Activated CD8-positive, alpha-beta memory T cell treated with anti-CD3 and anti-CD28 coated beads, Interleukin-2, amount 50 U/mL, for 1 hour (primary cell): ENCODE results near the gene CTTNBP2.

Experiments used
- DNase-seq: peaks from one replicate; pipeline ENCODE4 v3.0.0-alpha.2; 2020; ENCODE audit errors: extremely low read depth

Gene CTTNBP2

DNA sequence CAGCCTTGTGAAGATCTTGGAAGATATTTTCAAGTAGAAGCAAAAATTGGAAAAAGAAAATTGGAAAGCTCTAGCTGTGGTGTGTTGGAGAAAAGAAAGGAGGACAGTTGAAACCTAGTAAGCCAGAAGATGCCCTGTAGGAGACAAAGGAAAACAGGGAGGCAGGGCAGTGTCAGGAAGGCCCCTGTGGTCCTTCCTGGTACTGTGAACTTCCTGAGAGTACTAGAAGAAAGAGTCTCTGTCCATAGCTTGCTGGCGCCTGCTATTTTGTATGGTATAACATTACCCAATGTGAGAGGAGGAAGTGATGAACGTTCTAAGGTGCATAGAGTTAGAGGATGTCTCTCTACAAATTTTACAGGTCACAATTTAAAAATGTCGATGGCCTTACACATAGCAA is 183.1 kb downstream of the CTTNBP2 start:
- no peak for DNase-seq

DNA sequence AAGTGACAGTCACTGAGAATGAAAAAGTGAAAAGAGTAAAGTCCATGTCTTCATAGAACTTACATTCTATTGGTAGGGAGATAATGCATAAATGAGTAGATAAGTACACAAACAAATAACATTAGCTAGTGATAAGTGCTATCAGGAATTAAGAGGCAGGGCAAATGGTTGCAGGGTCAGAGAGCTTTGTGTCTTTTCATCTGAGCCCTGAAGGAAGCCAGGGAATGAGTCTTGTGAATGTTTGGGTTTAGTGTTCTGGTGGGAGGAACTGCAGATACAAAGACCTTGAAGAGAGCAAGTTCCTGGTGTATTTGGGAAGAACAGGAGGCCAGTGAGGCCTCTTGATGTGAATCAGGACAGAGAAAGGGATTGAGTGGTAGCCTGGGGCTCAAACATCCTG is 183.8 kb downstream of the CTTNBP2 start:
- DNase-seq = no peak

DNA sequence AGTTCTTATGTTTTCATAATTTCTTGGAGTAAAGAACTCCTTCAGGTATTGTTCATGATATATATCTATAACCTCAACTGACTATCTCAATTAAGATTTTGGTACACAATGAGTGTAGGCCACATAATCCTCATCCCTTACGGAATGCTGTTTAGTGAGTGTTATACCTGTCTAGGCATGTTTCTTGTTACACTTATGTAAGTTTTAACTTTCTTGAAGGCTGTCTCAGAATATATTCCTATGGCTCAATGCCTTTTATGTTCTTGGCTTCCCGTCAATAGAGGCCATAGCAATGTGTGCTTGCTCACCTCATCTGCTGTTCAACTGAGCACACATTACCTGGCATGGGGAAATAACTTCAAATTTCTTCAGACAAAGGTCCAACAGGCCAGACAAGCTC is 185.1 kb downstream of the CTTNBP2 start:
- DNase-seq = no peak

DNA sequence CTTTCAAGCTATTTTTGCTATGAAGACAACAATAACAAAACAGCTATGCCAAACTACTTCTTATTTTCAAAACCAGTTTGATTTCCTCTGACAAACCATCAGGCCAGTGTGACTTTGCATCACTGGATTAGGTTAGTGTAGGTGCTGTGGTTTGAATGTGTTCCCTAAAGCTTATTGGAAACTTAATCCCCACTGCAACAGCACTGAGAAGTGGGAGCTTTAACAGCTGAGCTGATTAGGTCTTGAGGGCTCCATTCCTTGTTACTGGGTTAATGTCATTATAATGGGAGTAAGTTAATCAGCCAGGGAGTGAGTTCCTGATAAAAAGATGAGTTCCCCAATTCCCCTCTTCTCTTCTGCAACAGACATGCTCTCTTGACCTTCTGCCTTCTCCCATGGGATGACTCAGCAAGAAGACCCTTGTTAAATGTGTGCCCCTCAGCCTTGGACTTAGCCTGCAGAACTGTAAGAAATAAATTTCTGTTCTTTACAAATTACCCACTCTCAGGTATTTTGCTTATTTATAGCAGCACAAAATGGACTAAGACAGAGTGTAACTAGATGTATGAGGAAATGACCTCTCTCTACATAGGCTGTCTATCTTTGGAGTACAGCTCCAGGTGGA is 186.8 kb downstream of the CTTNBP2 start:
- no peak for DNase-seq

DNA sequence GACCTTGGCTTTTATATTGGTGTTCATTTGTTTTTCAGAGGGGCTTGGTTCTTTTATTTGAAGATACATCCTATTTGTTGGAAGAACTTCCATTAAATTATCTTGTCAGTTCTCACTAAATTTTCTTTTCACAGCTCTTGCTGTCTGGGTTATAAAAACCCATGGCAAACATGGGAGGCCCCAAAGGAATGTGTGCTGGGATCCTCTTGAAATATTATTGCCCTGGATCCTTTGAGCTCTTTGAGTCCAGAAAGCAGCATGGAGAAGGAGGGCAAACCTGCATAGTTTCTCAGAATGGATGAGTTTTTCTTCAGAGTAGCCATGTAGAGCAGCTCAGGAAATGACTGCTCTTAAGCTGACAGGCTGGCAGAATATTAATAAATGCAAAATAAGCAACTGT is 187.4 kb downstream of the CTTNBP2 start:
- DNase-seq = no peak

DNA sequence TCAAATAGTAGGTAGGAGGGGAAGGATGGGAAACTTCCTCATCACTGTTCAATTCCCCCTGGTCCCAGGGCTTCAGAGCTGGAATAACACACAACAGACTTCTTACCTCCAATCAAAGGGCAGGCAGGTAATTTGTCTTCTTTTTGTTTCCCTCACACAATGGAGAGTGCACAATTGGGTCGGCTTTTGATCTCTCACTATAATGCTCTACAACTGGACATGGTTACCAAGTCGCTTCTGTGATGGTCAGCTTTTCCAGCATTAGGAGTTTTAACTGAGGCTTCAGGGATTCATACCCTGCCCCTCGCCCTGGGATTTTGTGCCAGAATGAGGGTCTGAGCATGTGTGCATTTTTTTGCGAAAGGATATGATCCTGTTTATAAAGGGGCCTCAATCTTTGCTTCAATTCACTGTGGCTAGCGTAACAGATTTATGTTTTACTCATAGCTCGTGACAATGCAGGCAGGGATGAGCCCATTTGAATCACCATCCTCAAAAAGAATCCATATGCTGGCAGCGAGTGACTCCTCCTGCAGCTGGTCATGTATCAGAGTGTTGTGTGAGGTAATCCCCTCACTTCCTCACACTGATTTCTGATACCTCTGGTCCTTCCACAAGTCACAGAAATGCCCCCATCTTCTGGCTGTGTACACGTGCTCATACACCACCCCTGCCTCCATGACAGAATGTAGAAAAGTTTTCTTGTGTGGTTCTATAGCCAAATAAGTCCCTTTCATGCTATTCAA is 189.6 kb downstream of the CTTNBP2 start:
- DNase-seq = no peak

DNA sequence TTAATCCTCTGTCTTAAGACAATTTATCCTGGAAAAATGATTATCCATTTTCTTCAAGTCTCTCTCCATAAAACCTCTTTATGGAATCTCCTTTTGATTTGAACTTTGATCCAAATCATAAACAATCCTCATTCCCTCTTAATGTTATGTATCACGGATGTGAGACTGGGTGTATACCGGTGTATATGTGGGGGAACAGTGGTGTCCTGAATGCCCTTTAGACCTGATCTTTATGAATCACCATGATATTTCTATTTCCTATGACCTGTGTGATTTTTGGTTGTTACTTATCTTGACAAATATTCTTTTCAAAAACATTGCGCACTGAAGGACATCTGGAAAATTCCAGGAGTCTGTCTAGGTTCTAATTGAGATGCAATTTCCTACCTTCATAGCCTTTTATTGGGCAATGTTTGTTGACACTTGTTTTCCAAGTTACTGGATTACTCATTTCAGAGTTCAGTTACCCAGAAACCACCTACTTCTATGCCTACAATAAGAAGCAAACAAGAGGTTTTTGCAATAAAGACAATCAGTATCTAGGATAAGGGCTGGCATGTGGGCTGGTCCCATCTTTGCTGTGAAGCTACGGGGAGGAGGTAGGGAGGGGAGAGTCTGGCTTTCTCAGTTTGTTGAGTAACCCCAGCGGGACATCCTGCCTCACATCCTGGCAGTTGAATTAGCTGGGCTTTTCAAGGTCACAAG is 190.4 kb downstream of the CTTNBP2 start:
- DNase-seq = no peak

DNA sequence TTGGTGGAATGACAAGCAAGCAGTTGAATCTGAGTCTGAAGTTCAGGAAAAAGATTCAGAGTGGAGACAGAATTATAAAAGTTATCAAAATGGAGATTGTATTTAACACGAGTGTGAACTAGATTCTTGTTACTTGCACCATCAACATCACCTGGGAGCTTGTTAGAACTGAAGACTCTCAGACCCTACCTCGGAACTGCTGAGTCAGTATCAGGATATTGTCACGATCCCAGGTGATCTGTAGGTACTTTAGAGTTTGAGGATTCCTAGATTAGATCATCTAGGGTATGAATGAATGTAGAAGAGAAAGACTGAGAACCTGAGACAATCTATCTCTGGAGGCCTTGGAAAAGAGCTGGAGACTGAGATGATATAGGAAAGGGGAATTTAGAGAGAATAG is 194.1 kb downstream of the CTTNBP2 start:
- no peak for DNase-seq

DNA sequence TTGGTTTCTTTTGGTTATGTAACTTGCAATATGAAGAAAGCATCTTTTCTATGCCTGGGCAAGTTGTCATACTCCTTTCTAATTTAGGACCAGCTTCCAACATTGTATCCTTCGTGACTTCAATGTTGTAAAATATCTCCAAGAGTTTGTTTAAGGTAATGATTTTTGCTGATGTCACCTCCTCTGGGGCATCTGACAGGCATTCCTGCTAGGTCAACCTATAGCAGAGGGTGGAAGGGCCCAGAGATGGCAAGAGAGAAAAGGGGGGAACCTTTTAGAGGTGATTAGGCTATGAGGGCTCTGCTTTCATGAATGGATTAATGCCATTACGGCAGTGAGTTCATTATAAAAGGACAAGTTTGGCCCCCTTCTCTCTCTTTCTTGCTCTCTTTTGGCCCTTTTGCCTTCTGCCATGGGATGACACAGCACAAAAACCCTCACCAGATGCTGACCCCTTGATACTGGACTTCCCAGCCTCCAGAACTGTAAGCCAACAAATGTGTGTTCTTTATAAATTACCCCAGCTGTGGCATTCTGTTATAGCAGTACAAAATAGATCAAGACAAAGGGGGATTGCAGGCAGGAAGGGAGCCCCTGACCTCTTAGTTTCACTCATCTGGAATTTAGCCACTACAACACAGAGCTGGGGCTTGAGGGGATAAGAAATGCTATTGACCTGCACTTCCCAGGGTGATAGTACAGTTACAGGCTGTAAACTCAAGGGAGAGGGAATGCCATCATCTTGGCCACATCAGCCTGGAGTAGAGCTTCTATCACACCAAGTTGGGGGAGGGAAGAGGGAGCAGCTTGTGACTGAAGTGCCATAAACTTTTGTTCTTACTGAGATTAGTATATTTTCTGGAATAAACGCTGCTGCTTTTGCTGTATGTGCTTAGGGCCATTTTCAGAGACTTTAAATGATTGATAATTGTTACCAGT is 197.5 kb downstream of the CTTNBP2 start:
- DNase-seq = no peak

DNA sequence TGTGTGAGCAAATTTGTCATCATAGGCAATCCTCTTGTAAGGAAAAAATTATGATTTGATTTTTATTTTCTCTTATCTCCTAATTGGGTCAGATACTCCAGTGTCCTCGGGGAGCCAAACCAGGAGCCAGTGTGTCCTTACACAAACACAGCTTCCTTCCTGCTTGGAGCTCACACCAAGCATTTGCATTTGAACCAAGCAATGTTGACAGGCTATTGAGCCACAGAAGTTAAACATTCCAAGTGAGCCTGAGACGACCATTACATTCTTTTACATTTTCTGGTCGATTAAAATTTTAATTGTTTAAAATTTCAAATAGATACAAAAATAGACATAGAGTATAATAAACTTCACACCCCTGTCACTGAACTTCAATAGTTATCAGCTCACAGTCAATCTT is 198.6 kb downstream of the CTTNBP2 start:
- DNase-seq = no peak

DNA sequence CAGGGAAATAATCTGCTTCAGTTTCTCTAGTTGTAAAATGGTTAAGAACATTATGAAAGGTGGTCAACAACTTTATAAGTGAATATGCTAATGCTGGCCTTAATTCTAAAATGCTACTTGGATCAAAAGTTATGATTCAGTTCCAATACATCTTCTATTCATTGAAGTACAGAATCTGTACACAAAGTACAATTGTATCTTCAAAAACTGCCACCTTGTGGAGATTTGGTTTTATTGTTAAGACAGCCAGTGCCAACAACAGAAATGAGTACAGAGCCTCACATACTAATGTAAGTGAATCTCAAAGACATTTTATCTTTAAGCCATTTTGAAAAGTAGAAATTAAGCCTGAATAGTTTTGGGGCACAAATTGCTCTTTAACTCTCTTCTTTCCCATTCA is 199.4 kb downstream of the CTTNBP2 start:
- no peak for DNase-seq

DNA sequence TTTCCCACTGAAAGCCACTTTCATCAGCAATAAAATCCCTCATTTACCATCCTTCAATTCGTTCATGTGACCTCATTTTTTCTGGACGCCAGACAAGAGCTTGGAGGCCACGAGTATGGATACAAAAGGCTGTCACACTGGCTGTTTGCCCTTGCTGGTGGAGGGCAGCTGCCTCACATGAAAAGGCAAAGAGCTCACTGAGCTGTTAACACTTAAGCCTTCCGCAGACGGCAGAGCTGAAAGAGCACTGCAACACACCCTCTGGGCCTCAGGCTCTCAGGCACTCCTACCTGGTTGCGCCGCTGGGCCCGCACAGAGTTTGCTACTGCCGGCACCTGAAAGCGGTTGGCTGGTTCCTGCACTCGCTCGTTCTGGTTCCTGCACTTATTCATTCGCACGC is 199.9 kb downstream of the CTTNBP2 start:
- no peak for DNase-seq

DNA sequence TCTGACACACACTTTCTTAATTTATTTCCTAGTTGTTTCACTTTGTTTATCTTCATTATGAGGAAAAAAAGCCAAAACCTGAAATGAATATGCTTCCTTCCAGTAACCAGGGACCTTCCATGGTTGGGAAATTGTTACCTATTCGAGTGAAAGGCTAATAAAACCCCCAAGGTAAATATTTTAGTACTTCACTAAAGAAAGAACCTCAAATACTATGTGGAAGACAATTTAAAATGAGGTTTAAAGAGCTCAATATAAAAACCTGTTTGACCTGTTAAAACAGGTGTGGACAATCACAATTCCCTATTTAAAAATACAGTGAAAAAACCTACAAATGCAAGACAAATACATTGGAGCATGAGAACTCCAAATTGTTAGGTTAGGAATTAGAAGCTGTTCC is 200.8 kb downstream of the CTTNBP2 start:
- DNase-seq = no peak

DNA sequence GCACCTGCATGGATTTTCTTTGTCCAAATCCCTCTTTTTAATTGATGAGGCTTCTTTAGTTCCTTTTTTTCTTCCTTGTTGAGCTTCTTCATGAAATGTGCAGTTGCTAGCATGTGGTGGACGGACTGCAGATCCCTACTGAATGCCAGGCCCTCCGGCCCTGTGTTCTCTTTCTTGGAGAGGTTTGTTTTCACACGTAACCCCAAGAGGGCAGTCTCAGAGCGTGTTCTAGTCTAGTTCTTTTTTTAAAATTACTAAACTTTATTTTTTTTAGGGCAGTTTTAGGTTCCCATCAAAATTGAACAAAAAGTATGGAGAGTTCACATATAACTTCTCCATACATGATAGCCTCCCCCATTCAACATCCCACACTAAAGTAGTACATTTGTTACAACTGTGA is 203.4 kb downstream of the CTTNBP2 start:
- no peak for DNase-seq

DNA sequence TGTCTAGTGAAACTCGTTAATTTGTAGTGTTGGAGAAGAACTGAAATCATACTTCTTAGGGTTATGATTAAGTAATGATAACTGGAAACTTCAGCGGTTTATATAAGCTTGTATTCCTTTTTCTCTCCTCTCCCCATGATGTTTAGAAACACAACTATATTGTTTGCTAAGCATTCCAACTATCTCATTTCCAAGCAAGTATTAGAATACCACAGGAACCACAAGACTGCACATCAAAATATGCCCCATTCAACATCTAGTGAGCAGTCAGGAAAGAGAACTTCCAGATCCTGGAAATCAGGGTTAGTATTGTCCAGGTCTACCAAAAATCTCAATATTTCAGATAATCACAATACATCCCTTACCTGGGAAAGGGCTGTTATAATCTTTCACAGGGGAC is 205.8 kb downstream of the CTTNBP2 start:
- no peak for DNase-seq

DNA sequence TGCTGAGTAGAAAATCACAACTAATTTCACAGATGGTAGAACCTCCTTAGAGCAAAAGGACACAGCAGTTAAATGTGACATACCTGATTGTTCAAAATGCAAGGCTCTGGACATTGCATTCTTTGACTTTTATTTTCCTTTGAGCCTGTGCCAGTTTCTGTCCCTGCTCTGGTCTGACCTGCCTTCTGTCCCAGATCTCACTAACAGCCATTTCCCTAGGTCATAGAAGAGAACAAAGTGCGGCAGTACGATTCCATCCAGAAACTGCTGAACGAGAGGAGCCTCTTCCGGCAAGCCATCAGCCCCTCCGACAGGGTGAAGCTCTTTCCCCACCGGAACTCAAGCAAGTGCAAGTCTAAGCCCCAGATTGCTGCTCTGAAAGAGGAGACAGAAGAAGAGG is 206.6 kb downstream of the CTTNBP2 start:
- no peak for DNase-seq

DNA sequence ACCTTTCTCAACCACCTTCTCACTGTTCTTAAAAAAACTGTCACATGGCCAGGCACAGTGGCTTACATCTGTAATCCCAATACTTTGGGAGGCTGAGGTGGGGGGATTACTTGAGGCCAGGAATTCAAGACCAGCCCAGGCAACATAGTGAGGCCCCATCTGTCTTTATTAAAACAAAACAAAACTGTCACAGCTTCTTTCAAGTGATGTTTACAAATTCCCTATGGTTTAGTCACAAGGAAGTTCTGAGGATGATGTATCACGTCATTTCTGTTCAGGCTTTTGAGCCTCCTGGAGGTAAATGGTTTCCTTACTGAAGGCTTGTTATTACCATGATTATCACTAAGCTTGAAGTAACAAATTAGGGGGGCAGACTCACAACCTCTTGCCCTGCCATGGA is 207.2 kb downstream of the CTTNBP2 start:
- DNase-seq = no peak

DNA sequence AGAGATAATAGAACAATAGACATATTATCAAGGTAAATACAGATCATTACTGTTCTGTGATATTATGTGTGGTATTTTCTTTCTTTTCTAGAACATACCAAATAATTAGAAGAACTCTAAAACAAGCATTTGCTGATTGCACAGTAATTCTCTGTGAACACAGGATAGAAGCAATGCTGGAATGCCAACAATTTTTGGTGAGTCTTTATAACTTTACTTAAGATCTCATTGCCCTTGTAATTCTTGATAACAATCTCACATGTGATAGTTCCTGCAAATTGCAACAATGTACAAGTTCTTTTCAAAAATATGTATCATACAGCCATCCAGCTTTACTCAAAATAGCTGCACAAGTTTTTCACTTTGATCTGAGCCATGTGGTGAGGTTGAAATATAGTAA is 207.9 kb downstream of the CTTNBP2 start:
- DNase-seq = no peak

DNA sequence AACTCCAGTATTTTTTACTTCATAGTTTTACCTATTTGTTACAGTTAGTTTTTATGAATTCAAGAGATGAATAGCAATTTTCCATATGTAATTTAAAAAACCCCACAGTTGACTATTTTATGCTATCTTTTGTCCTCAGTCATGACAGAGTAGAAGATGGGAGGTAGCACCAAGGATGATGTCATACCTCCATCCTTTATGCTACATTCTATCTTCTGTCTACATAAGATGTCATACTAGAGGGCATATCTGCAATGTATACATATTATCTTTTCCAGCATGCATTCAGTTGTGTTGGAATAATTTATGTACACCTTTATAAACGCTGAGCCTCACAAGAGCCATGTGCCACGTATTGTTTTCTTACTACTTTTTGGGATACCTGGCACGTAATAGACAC is 209.2 kb downstream of the CTTNBP2 start:
- DNase-seq = no peak

DNA sequence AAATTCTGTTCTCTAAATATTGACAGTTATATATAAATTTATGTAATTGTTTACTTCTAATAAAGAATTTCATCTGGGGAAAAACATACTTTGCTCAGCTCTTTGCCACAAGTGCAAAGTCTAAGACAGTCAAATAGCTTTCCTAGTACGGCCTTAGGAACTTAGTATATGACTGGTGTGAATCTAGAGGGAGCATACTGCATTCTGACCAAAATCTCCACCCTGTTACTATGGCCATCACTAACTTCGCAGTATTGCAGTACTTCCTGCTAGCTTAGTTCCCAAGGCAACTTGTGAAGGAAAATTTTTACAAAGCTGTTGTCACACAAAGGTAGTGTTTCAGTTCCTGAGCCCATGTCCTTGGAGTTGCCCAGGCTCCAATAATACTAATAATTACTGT is 211.9 kb downstream of the CTTNBP2 start:
- DNase-seq = no peak
